Endothelial cell of umbilical vein (primary cell): ENCODE results near the gene TYW1.
"Not testable (repeated sequence)": the region's sequence is repeated elsewhere in the genome, so short reads cannot be mapped to it uniquely, and the experiment has no call there.

Source experiments
- EZH2 ChIP-seq: IDR thresholded peaks from 2 replicates; pipeline ENCODE4 v1.6.1; 2012; ENCODE audit warnings: borderline replicate concordance, low read depth, mild to moderate bottlenecking, moderate library complexity, low read length, inconsistent platforms; ENCODE audit not compliant: severe bottlenecking
- FOS ChIP-seq: IDR thresholded peaks from 2 replicates; pipeline ENCODE4 v1.6.1; 2011; ENCODE audit warnings: mild to moderate bottlenecking, low read length, moderate library complexity, borderline replicate concordance; ENCODE audit not compliant: insufficient read depth
- JUN ChIP-seq: IDR thresholded peaks from 2 replicates; pipeline ENCODE4 v1.6.1; 2011; ENCODE audit warnings: borderline replicate concordance, low read depth; ENCODE audit not compliant: insufficient read length, insufficient read depth
- POLR2A ChIP-seq: IDR thresholded peaks from 2 replicates; pipeline ENCODE4 v1.6.1; 2012; ENCODE audit warnings: low read depth, mild to moderate bottlenecking, control low read depth, low read length
- POLR2AphosphoS5 ChIP-seq: IDR thresholded peaks from 2 replicates; pipeline ENCODE4 v1.6.1; 2012; ENCODE audit warnings: low read depth, mild to moderate bottlenecking, control low read depth, low read length, moderate library complexity; ENCODE audit not compliant: insufficient read depth
- TF ChIP-seq, protein P1 (sequence below), 2 donors: IDR thresholded peaks; 1 replicate in 1 of 2; 2 replicates in 1 of 2; pipeline ENCODE4 v1.5.1; 2011; ENCODE audit warnings: low read length in 2 of 2, mild to moderate bottlenecking in 2 of 2, moderate library complexity in 2 of 2, control low read depth in 1 of 2, inconsistent platforms in 1 of 2, low read depth in 1 of 2; ENCODE audit not compliant: insufficient read depth in 1 of 2; ENCODE audit errors: extremely low read depth in 1 of 2
- TF ChIP-seq, protein P2 (sequence below): IDR thresholded peaks from 2 replicates; pipeline ENCODE4 v1.6.1; 2011; ENCODE audit not compliant: insufficient read depth, insufficient read length

- TF ChIP-seq, protein P1, sequence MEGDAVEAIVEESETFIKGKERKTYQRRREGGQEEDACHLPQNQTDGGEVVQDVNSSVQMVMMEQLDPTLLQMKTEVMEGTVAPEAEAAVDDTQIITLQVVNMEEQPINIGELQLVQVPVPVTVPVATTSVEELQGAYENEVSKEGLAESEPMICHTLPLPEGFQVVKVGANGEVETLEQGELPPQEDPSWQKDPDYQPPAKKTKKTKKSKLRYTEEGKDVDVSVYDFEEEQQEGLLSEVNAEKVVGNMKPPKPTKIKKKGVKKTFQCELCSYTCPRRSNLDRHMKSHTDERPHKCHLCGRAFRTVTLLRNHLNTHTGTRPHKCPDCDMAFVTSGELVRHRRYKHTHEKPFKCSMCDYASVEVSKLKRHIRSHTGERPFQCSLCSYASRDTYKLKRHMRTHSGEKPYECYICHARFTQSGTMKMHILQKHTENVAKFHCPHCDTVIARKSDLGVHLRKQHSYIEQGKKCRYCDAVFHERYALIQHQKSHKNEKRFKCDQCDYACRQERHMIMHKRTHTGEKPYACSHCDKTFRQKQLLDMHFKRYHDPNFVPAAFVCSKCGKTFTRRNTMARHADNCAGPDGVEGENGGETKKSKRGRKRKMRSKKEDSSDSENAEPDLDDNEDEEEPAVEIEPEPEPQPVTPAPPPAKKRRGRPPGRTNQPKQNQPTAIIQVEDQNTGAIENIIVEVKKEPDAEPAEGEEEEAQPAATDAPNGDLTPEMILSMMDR (IDR thresholded peaks at IDR 0.05; ENCODE audit: extremely low read depth in 1 of 2, insufficient read depth in 1 of 2, low read depth in 1 of 2, low read length in 2 of 2): not testable (repeated sequence)
- TF ChIP-seq POLR2A, JUN, POLR2AphosphoS5, EZH2, FOS: not testable (repeated sequence)
- TF ChIP-seq, protein P2, sequence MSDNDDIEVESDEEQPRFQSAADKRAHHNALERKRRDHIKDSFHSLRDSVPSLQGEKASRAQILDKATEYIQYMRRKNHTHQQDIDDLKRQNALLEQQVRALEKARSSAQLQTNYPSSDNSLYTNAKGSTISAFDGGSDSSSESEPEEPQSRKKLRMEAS: not testable (repeated sequence)
These were observed 269.4 kb downstream of the TYW1 start for GRCh38 chr7:67266070-67266469.
